ENCODE data around the gene MYH15. TPM values are rescaled to one million over a fixed set of nuclear protein-coding genes. Genes with fewer than 3 reads are reported as not detected.

The MYH15 gene
- total and polyA plus RNA-seq, 12 donors = 0.07 to 1.0 (median 0.20) TPM; not detected in 2

- Histone ChIP-seq H3K9me3 (replicated peaks in 1 of 3) (no peaks in the 10 kb centered on the region), H3K4me3 (no peak overlapping the region), H3K27me3 (no peaks in the 10 kb centered on the region), H3K4me1 (replicated peaks in 1 of 2) (no peaks in the 10 kb centered on the region), H3K27ac (no peak overlapping the region), H3K36me3 (replicated peaks in 1 of 2) (no peaks in the 10 kb centered on the region)
- 22 to 24% (median 23%) methylated on average over 4 of the region's 4 CpGs for WGBS, 4 donors
- intact Hi-C loops (cut with DNase I) = loop anchor here in 1 of 2 donors (10.0 kb wide), 1 partner anchor 323 kb away; no protein-coding TSS in a partner anchor
- TF ChIP-seq CTCF (IDR thresholded peaks at IDR 0.05) (peak; percentile 64 to 82 (median 73)), POLR2A (IDR thresholded peaks at IDR 0.05) (no peak)
- DNase-seq = peak; percentile 50 to 82 (median 72)
Measured at GRCh38 chr3:108477511-108478147, 32.8 kb downstream of the MYH15 start.

GRCh38 chr3:108475220-108475782 lies 35.1 kb downstream of the MYH15 start:
- Histone ChIP-seq H3K27ac (no peak overlapping the region), H3K4me3 (no peak overlapping the region), H3K9me3 (replicated peaks in 1 of 3) (no peaks in the 10 kb centered on the region), H3K36me3 (replicated peaks in 1 of 2) (no peaks in the 10 kb centered on the region), H3K4me1 (replicated peaks in 1 of 2) (peaks cover 0 to 10% of the 10 kb centered on the region in 2 donors), H3K27me3 (no peaks in the 10 kb centered on the region)
- no peak for TF ChIP-seq CTCF (IDR thresholded peaks at IDR 0.05)
- TF ChIP-seq POLR2A (IDR thresholded peaks at IDR 0.05) = no peak
- intact Hi-C loops (cut with DNase I) = loop anchor here in 1 of 2 donors (10.0 kb wide), 1 partner anchor 320 kb away; no protein-coding TSS in a partner anchor
- DNase-seq = no peak
- WGBS, 4 donors = 57 to 66% (median 61%) methylated on average over 1 of the region's 1 CpG

GRCh38 chr3:108474581-108474980 lies 35.8 kb downstream of the MYH15 start:
- intact Hi-C loops (cut with DNase I) = loop anchor here in 1 of 2 donors (10.0 kb wide), 1 partner anchor 320 kb away; no protein-coding TSS in a partner anchor

More at GRCh38 chr3:108474581-108474980, 35.8 kb downstream of the MYH15 start:
- TF ChIP-seq POLR2A (IDR thresholded peaks at IDR 0.05) = no peak
- TF ChIP-seq CTCF (IDR thresholded peaks at IDR 0.05) = no peak
- Histone ChIP-seq H3K4me1 (replicated peaks in 1 of 2) (peaks cover 0 to 10% of the 10 kb centered on the region in 2 donors), H3K27me3 (no peaks in the 10 kb centered on the region), H3K36me3 (replicated peaks in 1 of 2) (no peaks in the 10 kb centered on the region), H3K4me3 (no peak overlapping the region), H3K27ac (no peak overlapping the region), H3K9me3 (replicated peaks in 1 of 3) (no peaks in the 10 kb centered on the region)
- no peak for DNase-seq
- WGBS, 4 donors = 87 to 93% (median 87%) methylated on average over 3 of the region's 3 CpGs

All from adrenal gland (tissue), 12 donors.